IPS-15b (cell line): Measurements from ENCODE around the gene VEGFA.

Experiments
- H3K27me3 ChIP-seq: one replicate; pipeline ENCODE4 v1.6.1; 2013; ENCODE audit warnings: low read length; ENCODE audit not compliant: control insufficient read depth, insufficient read depth
- H3K36me3 ChIP-seq: one replicate; pipeline ENCODE4 v1.6.1; 2013; ENCODE audit warnings: low read length; ENCODE audit not compliant: control insufficient read depth, insufficient read depth
- H3K4me1 ChIP-seq: one replicate; pipeline ENCODE4 v1.6.1; 2013; ENCODE audit warnings: mild to moderate bottlenecking, low read length; ENCODE audit not compliant: control insufficient read depth, insufficient read depth
- H3K4me3 ChIP-seq: one replicate; pipeline ENCODE4 v1.5.1; 2013; ENCODE audit warnings: low read depth, low read length
- H3K9ac ChIP-seq: one replicate; pipeline ENCODE4 v1.6.1; 2013; ENCODE audit warnings: low read depth, mild to moderate bottlenecking, low read length
- H3K9me3 ChIP-seq: one replicate; pipeline ENCODE4 v1.6.1; 2013; ENCODE audit warnings: mild to moderate bottlenecking, low read length; ENCODE audit not compliant: control insufficient read depth, insufficient read depth

The VEGFA gene

DNA sequence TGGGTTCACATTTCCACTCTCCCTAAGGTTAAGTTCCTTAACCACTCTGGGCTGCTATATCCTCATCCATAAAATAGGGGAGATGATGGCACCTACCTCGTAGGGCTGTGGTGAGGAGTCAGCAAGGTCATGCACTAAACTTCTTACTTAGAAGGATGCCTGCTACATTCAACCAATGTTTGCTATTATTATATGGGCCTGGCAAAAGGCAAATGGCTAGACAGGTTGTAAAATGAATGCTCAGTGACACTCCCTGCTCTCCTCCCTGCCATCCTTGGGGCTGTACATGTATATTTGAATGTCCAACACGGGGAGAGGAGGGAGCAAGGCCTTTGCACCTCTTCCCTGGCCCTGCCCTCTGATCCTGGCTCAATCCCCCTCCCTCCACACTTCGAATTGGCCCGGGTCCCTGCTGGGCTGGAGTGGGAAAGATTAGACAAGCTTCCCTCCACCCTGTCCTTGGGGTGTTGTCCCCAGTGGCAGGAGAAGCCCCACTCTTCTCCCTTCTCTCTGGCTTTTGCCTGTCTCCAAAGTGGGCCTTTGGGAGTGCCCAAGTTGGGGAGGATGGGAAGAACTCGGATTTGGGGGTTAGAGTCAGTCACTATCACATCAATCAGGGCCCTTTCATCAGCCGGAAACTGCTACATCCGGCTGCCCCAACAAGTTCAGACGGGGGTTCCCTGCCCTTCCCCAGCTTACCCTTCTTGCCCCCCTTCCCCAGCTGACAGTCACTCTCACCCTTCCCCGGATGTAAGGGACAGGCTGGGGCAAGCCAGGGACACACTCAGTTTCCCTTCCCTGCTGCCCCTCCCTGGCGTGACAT lies 36.3 kb upstream of the VEGFA start:
- H3K4me1 ChIP-seq = peaks cover 3% of the 10 kb centered on the region

DNA sequence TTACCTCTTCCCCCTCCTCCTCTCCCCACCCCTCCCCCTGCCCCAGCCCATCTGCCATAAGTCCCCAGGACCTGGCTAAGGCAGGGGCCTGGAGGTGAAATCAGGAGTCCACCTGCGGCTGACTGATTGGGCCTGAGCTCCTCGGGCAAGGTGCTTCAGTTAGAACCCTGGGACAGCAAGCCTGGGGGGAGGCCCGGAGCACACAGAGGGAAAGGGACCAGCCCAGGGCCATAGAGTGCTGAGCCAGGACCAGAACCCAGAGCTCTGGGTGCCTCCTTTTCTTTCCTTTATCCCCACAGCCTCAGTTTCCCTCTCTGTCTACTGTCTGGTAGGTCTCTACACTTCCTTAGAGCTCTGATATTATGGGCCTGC lies 35.7 kb upstream of the VEGFA start:
- peaks cover 3% of the 10 kb centered on the region for H3K4me1 ChIP-seq
- no peak overlapping the region for H3K4me3 ChIP-seq
- H3K9ac ChIP-seq = no peak overlapping the region

More for the DNA sequence above, 36.3 kb upstream of the VEGFA start:
- Histone ChIP-seq H3K36me3 (no peaks in the 10 kb centered on the region), H3K9ac (no peak overlapping the region), H3K4me3 (no peak overlapping the region), H3K9me3 (no peaks in the 10 kb centered on the region), H3K27me3 (no peaks in the 10 kb centered on the region)

DNA sequence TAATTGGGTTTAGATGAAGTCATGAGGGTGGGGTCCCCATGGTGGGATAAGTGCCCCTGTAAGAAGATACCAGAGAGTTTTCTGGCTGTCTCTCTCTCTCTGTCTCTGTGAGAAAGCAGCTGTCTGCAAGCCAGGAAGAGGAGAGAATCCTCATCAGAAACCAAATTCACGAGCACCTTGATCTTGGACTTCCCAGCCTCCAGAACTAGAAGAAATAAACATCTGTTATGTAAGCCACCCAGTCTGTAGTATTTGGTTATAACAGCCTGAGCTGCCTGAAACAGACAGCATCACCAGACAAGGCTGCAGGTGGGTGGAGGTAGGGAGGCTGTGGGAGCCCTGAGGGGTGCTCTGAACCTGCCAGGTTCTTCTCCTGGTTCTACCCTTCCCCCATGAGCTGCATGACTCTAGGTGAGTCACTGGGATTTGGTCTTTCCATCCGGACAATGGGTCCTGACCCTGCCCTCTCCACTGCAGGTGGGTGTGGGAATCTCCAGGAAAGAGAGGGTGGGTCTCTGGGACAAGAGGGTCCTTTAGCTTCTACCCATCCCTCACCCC lies 34.3 kb upstream of the VEGFA start:
- peaks cover 4% of the 10 kb centered on the region for H3K4me1 ChIP-seq
- no peak overlapping the region for H3K4me3 ChIP-seq
- H3K9ac ChIP-seq = no peak overlapping the region
- no peaks in the 10 kb centered on the region for H3K9me3 ChIP-seq
- no peaks in the 10 kb centered on the region for H3K27me3 ChIP-seq
- no peaks in the 10 kb centered on the region for H3K36me3 ChIP-seq

More for the DNA sequence above, 35.7 kb upstream of the VEGFA start:
- Histone ChIP-seq H3K36me3 (no peaks in the 10 kb centered on the region), H3K27me3 (no peaks in the 10 kb centered on the region), H3K9me3 (no peaks in the 10 kb centered on the region)

DNA sequence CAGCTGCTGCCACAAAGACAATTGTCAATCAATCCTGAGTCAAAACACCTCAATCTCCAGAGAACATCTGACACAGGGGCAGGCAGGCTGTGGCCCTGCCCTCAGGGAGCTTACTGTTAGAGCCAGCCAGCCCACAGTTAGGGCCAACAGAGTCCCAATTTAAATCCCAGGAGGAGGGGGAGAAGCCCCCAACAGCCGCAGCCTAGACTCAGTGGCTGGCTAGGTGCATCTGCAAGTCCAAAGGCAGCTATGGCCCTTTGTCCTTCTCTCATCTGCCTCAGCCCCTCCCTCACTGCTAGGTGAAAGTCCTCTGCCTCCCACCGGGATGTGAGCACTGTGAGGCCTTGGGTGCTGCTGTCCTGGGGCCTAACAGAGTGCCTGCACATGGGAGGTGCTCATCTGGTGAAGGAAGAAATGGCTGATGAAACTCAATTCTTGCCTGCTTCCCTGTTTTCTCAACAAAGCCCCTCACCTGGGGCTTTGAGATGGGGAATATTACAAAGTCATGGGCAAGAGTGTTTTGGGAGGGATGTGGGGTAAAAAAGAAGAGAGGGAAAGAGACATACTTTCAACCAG lies 33.7 kb upstream of the VEGFA start:
- no peak overlapping the region for H3K9ac ChIP-seq

DNA sequence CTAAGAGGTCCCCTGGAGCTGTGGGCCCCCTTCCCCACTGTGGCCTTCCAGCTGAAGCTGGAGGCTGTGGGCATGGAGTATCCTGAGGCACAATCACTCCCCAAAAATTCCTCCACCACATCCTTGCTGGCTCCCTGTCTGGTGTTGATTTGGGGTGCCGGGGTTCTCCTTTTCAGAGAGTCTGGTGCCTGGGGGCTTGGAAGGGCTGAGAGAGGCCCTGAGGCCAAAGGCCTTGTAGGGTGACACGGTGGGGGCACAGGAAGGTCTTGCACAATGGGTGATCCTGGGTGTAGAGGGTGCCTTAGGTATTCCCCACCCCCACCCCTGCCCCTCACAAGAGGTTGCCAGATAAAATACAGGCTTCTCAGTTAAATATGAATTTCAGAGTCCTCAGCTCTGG lies 33.2 kb upstream of the VEGFA start:
- Histone ChIP-seq H3K27me3 (no peaks in the 10 kb centered on the region), H3K9ac (no peak overlapping the region), H3K4me3 (no peak overlapping the region), H3K4me1 (peaks cover 6% of the 10 kb centered on the region), H3K9me3 (no peaks in the 10 kb centered on the region), H3K36me3 (no peaks in the 10 kb centered on the region)

More for the DNA sequence above, 33.7 kb upstream of the VEGFA start:
- Histone ChIP-seq H3K36me3 (no peaks in the 10 kb centered on the region), H3K4me3 (no peak overlapping the region), H3K4me1 (peaks cover 6% of the 10 kb centered on the region), H3K27me3 (no peaks in the 10 kb centered on the region), H3K9me3 (no peaks in the 10 kb centered on the region)

DNA sequence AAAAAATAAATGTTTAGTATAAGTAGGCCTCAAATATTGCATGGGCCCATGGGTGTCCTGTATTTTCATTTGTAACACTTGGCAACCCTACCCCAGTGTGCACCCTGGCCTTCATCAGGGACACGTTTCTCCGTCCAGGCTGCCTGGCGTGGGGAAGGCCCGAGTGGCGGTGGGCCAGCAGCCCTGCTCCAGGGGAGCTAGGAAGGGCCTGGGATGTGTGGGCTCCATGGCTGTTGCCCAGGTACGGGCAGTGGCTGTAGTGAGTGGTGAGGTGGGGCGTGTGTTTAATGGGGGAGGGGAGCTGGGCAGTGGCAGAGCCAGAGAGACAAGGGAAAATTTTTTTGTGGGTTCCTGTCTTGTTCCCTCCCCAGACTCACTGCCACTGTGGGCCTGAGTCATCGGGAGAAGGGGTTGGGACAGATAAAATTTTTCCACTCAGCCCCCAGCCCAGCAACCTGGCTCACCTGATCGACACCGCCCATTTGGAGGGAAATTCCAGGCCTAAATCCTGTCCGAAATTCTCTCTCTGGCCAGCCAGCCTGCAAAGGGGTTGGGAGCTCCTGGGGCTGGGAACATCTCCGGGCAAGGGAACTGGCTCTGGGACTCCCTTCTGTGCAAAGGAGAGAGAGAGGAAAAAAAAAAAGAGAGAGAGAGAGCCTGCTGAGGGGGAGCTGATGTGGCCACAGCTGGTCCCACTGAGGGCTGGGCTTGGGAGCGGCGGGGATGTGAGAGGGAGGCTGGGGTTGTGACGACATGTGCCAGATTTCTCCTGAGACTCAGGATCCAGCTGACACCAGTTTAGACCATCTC lies 32.5 kb upstream of the VEGFA start:
- Histone ChIP-seq H3K9ac (no peak overlapping the region), H3K9me3 (no peaks in the 10 kb centered on the region), H3K36me3 (no peaks in the 10 kb centered on the region), H3K4me1 (peaks cover 6% of the 10 kb centered on the region), H3K27me3 (no peaks in the 10 kb centered on the region), H3K4me3 (no peak overlapping the region)

DNA sequence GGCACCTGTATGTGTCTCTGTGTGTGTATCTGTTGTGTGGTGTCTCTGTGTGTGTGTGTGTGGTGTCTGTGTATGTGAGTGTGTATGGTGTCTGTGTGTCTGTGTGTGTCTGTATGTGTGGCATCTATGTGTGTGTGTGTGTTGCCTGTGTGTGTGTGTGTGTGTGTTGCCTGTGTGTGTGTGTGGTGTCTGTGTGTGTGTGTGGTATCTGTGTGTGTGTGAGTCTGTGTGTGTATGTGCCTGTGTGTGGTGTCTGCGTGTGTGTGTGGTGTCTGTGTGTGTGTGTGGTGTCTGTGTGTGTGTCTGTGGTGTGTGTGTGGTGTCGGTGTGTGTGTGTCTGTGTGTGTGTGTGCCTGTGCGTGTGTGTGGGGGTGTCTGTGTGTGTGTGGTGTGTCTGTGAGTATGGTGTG lies 31.7 kb upstream of the VEGFA start:
- no peak overlapping the region for H3K4me3 ChIP-seq
- H3K9ac ChIP-seq = no peak overlapping the region
- no peaks in the 10 kb centered on the region for H3K36me3 ChIP-seq
- H3K9me3 ChIP-seq = no peaks in the 10 kb centered on the region
- H3K4me1 ChIP-seq = peaks cover 6% of the 10 kb centered on the region
- H3K27me3 ChIP-seq = no peaks in the 10 kb centered on the region

DNA sequence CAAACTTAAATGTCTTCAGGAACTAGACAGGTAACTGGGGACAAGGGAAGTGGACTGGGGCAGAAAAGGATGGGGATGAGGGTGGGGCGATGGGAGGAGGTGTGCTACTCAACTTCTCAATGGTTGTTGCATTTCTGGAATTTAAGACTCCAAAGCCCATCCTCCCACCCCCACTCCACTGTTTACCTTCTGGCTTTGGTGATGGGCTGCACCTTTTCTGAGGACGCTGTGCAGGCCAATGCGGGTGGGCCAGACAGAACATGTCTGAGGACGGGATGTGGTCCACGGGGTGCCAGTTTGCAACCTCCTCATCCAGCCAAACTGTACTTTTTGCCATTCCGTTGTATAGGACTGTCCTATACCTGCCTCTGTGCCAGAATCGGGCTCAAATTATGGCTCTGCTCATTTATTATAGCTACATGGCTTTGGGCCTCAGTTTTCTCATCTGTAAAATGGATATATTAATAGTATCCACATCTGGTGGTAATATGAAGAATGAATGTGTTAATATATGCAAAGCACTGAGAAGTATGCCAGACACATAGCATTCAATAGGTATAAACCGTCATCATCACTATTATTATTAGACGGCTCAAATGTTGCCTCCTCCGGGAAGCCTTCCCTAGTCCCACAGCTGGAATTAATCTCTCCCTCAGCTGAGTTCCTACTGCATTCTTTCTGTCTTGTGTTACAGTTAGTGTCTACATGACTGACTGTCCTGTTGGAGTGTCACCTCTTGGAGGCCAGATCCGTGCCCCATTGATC lies 31.0 kb upstream of the VEGFA start:
- Histone ChIP-seq H3K9ac (no peak overlapping the region), H3K36me3 (no peaks in the 10 kb centered on the region), H3K9me3 (no peaks in the 10 kb centered on the region), H3K4me1 (peaks cover 3% of the 10 kb centered on the region), H3K4me3 (no peak overlapping the region), H3K27me3 (no peaks in the 10 kb centered on the region)

DNA sequence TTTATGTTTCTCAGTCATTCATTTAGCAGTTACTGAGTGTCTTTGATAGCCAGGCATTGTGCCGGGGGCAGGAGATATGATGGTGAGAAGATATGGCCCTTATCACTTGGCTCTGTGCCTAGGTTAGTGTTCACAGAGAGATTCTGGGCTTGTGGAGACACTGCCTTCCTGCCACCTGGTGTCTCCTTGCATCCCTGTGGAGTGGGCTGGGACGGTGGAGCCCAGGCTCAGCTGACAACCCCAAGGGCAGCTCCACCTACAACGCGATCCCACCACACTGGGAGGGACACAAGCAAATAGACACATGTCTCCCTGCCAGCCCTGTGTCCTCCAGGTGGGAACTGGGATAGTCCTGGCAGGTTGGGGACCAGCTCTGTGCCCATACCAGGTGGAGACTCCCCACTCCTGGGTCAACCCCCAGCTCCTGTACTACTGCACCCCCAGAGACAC lies 30.3 kb upstream of the VEGFA start:
- Histone ChIP-seq H3K9me3 (no peaks in the 10 kb centered on the region), H3K4me1 (peaks cover 3% of the 10 kb centered on the region), H3K27me3 (no peaks in the 10 kb centered on the region), H3K9ac (no peak overlapping the region), H3K4me3 (no peak overlapping the region), H3K36me3 (no peaks in the 10 kb centered on the region)

DNA sequence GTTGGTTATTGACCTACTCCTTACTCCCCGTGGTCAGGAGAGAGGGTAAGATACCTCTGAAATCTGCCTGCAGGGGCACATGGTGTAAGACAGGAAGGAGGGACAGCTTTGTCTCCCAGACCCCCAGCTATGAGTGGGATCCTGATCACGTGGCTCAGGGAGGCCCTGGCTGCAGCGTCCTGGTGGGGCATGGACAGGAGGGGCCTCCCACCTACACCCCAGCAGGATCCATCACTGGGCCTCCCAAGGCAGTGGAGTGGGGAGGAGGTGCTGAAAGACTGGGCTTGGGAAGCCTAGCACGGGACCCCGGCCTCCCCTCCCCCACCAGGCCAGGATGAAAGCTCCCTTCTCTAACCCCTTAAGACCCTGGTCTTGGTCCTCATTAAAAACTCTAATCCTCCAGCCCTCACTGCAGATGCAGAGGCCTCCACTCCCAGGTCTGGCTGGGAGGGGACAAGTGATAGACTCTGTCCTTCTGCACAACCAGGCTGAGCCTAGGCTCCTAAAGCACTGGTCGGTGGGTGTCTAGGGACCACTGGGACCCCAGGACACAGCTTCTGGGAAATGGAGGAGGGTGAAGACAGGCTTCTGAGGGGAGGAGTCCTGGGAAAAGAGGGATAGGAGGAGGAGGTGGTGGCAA lies 29.6 kb upstream of the VEGFA start:
- H3K4me3 ChIP-seq = no peak overlapping the region
- H3K9me3 ChIP-seq = no peaks in the 10 kb centered on the region
- no peaks in the 10 kb centered on the region for H3K27me3 ChIP-seq
- H3K9ac ChIP-seq = no peak overlapping the region
- H3K4me1 ChIP-seq = peaks cover 3% of the 10 kb centered on the region
- no peaks in the 10 kb centered on the region for H3K36me3 ChIP-seq
